Measurements from ENCODE around the gene PPARGC1A. TPM values are rescaled to one million over a fixed set of nuclear protein-coding genes. Genes with fewer than 3 reads are reported as not detected.

The PPARGC1A gene
- total RNA-seq, 1 donor from 2014 or later, result 13.4 TPM

GRCh38 chr4:23770011-23770410 lies 119.8 kb downstream of the PPARGC1A start:
- no peaks in the 10 kb centered on the region for H3K9me3 Mint-ChIP-seq (ENCODE audit: unreplicated experiment)
- H3K4me1 Mint-ChIP-seq (ENCODE audit: low read depth, unreplicated experiment), result peaks cover 3% of the 10 kb centered on the region
- no peak overlapping the region for H3K27ac Mint-ChIP-seq (ENCODE audit: unreplicated experiment)
- no peak for TF ChIP-seq CTCF (IDR thresholded peaks at IDR 0.05; ENCODE audit: partially characterized antibody, unreplicated experiment)
- DNase-seq, result no peak
- H3K27me3 Mint-ChIP-seq (ENCODE audit: unreplicated experiment), result no peaks in the 10 kb centered on the region
- H3K4me3 Mint-ChIP-seq (ENCODE audit: unreplicated experiment), result no peak overlapping the region
- no peaks in the 10 kb centered on the region for H3K36me3 Mint-ChIP-seq (ENCODE audit: unreplicated experiment)

- peaks cover 3% of the 10 kb centered on the region for H3K4me1 Mint-ChIP-seq (ENCODE audit: low read depth, unreplicated experiment)
- no peak for TF ChIP-seq CTCF (IDR thresholded peaks at IDR 0.05; ENCODE audit: partially characterized antibody, unreplicated experiment)
- no peak overlapping the region for H3K27ac Mint-ChIP-seq (ENCODE audit: unreplicated experiment)
- H3K4me3 Mint-ChIP-seq (ENCODE audit: unreplicated experiment), result no peak overlapping the region
- H3K36me3 Mint-ChIP-seq (ENCODE audit: unreplicated experiment), result no peaks in the 10 kb centered on the region
- H3K9me3 Mint-ChIP-seq (ENCODE audit: unreplicated experiment), result no peaks in the 10 kb centered on the region
- no peak for DNase-seq
- no peaks in the 10 kb centered on the region for H3K27me3 Mint-ChIP-seq (ENCODE audit: unreplicated experiment)
These were observed 120.4 kb downstream of the PPARGC1A start for GRCh38 chr4:23769406-23769805.

GRCh38 chr4:23768541-23768940 lies 121.3 kb downstream of the PPARGC1A start:
- H3K27me3 Mint-ChIP-seq (ENCODE audit: unreplicated experiment), result no peaks in the 10 kb centered on the region
- peaks cover 3% of the 10 kb centered on the region for H3K4me1 Mint-ChIP-seq (ENCODE audit: low read depth, unreplicated experiment)
- no peaks in the 10 kb centered on the region for H3K9me3 Mint-ChIP-seq (ENCODE audit: unreplicated experiment)
- no peak for DNase-seq
- no peak overlapping the region for H3K4me3 Mint-ChIP-seq (ENCODE audit: unreplicated experiment)
- H3K27ac Mint-ChIP-seq (ENCODE audit: unreplicated experiment), result no peak overlapping the region
- TF ChIP-seq CTCF (IDR thresholded peaks at IDR 0.05; ENCODE audit: partially characterized antibody, unreplicated experiment), result no peak
- no peaks in the 10 kb centered on the region for H3K36me3 Mint-ChIP-seq (ENCODE audit: unreplicated experiment)

- H3K4me3 Mint-ChIP-seq (ENCODE audit: unreplicated experiment), result no peak overlapping the region
- H3K4me1 Mint-ChIP-seq (ENCODE audit: low read depth, unreplicated experiment), result peaks cover 2% of the 10 kb centered on the region
- peaks cover 3% of the 10 kb centered on the region for H3K9me3 Mint-ChIP-seq (ENCODE audit: unreplicated experiment)
- no peak overlapping the region for H3K27ac Mint-ChIP-seq (ENCODE audit: unreplicated experiment)
- no peak for DNase-seq
- H3K27me3 Mint-ChIP-seq (ENCODE audit: unreplicated experiment), result peaks cover 4% of the 10 kb centered on the region
- no peak for TF ChIP-seq CTCF (IDR thresholded peaks at IDR 0.05; ENCODE audit: partially characterized antibody, unreplicated experiment)
- H3K36me3 Mint-ChIP-seq (ENCODE audit: unreplicated experiment), result no peaks in the 10 kb centered on the region
These were observed 123.5 kb downstream of the PPARGC1A start for GRCh38 chr4:23766344-23766743.

- H3K27me3 Mint-ChIP-seq (ENCODE audit: unreplicated experiment), result peaks cover 4% of the 10 kb centered on the region
- no peaks in the 10 kb centered on the region for H3K36me3 Mint-ChIP-seq (ENCODE audit: unreplicated experiment)
- H3K4me3 Mint-ChIP-seq (ENCODE audit: unreplicated experiment), result no peak overlapping the region
- no peak overlapping the region for H3K27ac Mint-ChIP-seq (ENCODE audit: unreplicated experiment)
- H3K9me3 Mint-ChIP-seq (ENCODE audit: unreplicated experiment), result peaks cover 3% of the 10 kb centered on the region
- DNase-seq, result no peak
- H3K4me1 Mint-ChIP-seq (ENCODE audit: low read depth, unreplicated experiment), result no peaks in the 10 kb centered on the region
- no peak for TF ChIP-seq CTCF (IDR thresholded peaks at IDR 0.05; ENCODE audit: partially characterized antibody, unreplicated experiment)
These were observed 126.3 kb downstream of the PPARGC1A start for GRCh38 chr4:23763559-23763958.
